ENCODE results near the gene FNIP1.

- TF ChIP-seq EZH2phosphoT487 (IDR thresholded peaks at IDR 0.05; ENCODE audit: insufficient read depth, low read depth) (no peak), EZH2 (IDR thresholded peaks at IDR 0.05; ENCODE audit: insufficient read depth, poor library complexity, severe bottlenecking) (no peak)
Measured at GRCh38 chr5:131630963-131631350, 165.9 kb downstream of the FNIP1 start.

Measured in GM23248 (cell line).